Skeletal muscle tissue (tissue), 4 donors: ENCODE measurements around the gene ZDHHC9. TPM values are rescaled to one million over a fixed set of nuclear protein-coding genes. Genes with fewer than 3 reads are reported as not detected.

Experiments
- H3K27ac ChIP-seq: one replicate; pipeline ENCODE4 v1.7.0; 2013; ENCODE audit warnings: mild to moderate bottlenecking, low read depth, low read length, inconsistent platforms
- H3K27me3 ChIP-seq, 3 donors: one replicate each; pipeline ENCODE4 v1.7.0; 2013; ENCODE audit warnings: low read length in 3 of 3; ENCODE audit not compliant: control insufficient read depth in 3 of 3, insufficient read depth in 3 of 3
- H3K36me3 ChIP-seq, 3 donors: one replicate each; pipeline ENCODE4 v1.7.0; 2013; ENCODE audit warnings: low read length in 3 of 3; ENCODE audit not compliant: control insufficient read depth in 3 of 3, insufficient read depth in 3 of 3
- H3K4me1 ChIP-seq, 3 donors: one replicate each; pipeline ENCODE4 v1.7.0; 2013; ENCODE audit warnings: low read length in 3 of 3, mild to moderate bottlenecking in 3 of 3; ENCODE audit not compliant: control insufficient read depth in 3 of 3, insufficient read depth in 3 of 3
- H3K4me3 ChIP-seq, 3 donors: one replicate each; pipeline ENCODE4 v1.7.0; 2013; ENCODE audit warnings: low read length in 3 of 3
- H3K9ac ChIP-seq, 3 donors: one replicate each; pipeline ENCODE4 v1.7.0; 2013; ENCODE audit warnings: low read length in 3 of 3, mild to moderate bottlenecking in 3 of 3, moderate library complexity in 2 of 3, low read depth in 1 of 3
- H3K9me3 ChIP-seq, 3 donors: one replicate each; pipeline ENCODE4 v1.7.0; 2013; ENCODE audit warnings: low read length in 3 of 3; ENCODE audit not compliant: control insufficient read depth in 3 of 3
- total RNA-seq: library from RNA; depleted of rRNA; stranded (reverse); fragments of >200 nt; gene quantifications from one replicate; pipeline ENCODE4 v1.2.3, GENCODE V29; 2014
- donor health status: Osteomylitis.

The ZDHHC9 gene
- total RNA-seq, 1 donor from 2014 or later: 17.7 TPM

DNA sequence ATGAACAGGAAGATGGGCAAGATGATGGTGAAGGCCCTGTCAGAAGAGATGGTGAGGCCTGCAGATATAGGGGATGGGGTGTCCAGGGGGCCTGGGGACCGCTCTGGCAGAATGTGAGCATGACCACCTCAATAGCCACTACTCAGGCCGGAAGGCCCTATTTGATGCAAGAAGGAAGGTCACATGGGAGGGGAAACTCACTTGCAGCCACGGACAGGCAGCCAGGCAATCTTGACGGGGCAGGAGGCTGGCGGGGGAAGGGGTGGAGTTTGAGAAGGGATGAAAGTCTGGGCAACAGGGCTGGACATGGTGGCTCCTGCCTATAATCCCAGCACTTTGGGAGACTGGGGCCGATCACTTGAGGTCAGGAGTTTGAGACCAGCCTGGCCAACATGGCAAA, 55.2 kb downstream of the ZDHHC9 start:
- Histone ChIP-seq H3K36me3 (no peaks in the 10 kb centered on the region), H3K27me3 (peaks cover 0 to 4% (median 0%) of the 10 kb centered on the region in 3 donors), H3K9me3 (no peaks in the 10 kb centered on the region)

DNA sequence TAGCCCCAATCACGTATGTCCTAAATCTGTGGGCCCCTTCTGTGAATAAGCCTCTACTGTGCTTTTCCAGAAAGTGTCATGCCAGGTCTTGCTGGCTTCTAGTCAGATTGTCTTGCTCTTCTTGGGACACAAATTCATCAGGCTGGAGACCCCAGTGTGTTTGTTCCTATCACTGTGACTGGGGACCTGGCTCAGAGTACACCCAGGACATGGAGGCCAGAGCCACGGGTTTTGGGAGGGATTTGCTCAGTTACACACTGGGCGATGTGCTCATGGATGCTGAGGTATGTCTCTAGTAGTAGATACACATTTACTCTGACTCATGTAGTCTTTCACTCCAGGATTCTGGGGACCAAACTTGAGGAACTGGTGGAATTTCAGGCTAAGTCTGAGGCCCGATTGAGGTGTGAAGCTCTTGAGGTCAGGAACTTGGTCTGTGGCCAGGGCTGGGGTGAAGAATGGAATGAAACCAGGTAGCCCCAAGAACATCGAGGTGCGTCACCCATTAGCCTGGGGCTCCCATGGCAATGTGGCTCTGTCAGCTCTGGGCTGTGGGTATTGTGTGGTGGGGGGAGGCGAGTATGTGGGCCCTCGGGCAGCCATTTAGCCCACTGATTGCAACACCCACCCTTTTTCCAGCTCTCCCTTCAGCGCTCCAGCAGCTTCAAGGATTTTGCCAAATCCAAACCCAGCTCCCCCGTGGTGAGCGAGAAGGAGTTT, 56.2 kb downstream of the ZDHHC9 start:
- no peaks in the 10 kb centered on the region for H3K4me1 ChIP-seq
- no peak overlapping the region for H3K9ac ChIP-seq
- no peaks in the 10 kb centered on the region for H3K9me3 ChIP-seq
- no peaks in the 10 kb centered on the region for H3K36me3 ChIP-seq
- no peaks in the 10 kb centered on the region for H3K27me3 ChIP-seq
- H3K27ac ChIP-seq: no peak overlapping the region
- no peak overlapping the region for H3K4me3 ChIP-seq

More for the DNA sequence above, 55.2 kb downstream of the ZDHHC9 start:
- H3K9ac ChIP-seq: no peak overlapping the region
- no peak overlapping the region for H3K27ac ChIP-seq
- H3K4me3 ChIP-seq: no peak overlapping the region
- no peaks in the 10 kb centered on the region for H3K4me1 ChIP-seq

DNA sequence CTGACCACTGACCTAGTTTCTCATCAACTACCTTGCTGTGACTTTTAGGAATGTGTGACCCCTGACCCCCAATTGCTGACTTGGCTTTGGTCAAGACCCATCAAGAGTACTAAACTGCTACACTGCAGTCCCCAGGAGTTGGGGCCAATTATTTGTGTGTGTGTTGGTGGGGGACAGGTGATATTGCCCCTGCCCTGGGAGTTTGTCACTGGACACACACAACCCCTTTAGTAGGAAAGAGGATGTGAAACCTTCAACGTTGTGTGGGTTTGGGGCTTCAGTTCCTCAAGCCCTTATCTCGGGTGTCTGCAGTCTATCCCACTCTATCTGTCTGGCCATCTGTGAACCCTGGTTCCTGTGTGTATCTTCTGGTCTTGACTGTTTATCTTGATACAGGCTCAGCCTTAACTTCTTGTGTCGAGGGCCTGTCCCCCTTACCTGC, 57.5 kb downstream of the ZDHHC9 start:
- Histone ChIP-seq H3K27ac (no peak overlapping the region), H3K9ac (no peak overlapping the region), H3K9me3 (no peaks in the 10 kb centered on the region), H3K36me3 (no peaks in the 10 kb centered on the region), H3K27me3 (no peaks in the 10 kb centered on the region), H3K4me3 (no peak overlapping the region), H3K4me1 (no peaks in the 10 kb centered on the region)

DNA sequence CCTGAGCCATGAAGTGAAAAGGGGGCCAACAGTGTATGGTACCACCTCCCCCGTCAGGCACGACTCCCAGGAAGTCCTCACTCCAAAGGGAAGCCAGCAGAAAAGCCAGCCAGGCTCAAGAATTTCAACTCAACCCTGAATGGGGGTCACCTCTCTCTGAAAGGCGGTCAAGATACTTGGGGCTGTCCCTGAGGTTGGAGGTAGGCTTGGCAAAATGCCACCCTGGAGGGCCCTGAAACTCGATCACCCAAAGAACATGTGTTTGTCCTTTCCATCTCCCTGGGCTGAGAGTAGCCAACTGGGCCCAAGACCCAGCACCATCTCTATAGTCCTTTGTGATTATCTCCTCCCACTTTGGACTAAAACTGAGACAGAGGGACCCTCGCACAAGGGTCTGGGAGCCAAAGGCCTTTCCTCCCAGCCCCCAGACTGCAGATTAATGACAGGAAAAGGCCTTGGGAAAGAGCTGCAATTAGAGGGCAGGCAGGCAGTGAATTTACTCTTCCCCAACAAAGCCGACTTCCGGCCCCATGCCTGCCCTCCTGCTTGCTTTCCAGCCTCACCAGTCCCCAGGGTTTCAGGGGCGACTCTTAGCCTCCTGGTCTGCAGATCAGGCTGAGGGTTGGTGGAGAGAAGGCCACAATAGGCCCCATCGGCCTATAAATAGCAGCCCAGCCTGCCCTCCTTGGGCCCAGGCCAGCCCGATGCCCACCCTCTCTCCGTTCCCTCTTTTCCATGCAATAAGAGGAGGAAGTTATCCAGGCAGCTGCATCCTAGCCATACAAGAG, 58.3 kb downstream of the ZDHHC9 start:
- H3K9me3 ChIP-seq: no peaks in the 10 kb centered on the region
- H3K9ac ChIP-seq: no peak overlapping the region
- H3K4me1 ChIP-seq: no peaks in the 10 kb centered on the region
- H3K27me3 ChIP-seq: no peaks in the 10 kb centered on the region
- no peak overlapping the region for H3K4me3 ChIP-seq
- H3K27ac ChIP-seq: no peak overlapping the region
- H3K36me3 ChIP-seq: no peaks in the 10 kb centered on the region

DNA sequence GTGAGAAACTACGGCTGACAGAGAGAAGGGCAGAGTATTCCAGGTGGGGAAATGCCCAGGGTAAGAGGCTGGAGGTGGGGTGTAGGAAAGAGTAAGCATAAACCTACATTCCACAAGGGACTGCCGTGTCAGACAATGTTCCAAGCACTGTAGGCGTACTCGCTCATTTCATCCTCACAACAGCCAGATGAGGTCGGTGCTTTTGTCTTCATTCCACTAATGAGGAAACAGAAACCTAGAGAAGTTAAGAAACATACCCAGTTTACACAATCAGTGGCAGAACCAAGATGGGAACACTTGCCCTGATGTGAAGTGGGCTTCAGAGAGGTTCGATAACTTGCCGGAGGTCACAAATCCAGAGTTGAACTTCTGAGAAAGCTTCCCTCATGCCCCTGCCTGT, 59.3 kb downstream of the ZDHHC9 start:
- no peaks in the 10 kb centered on the region for H3K27me3 ChIP-seq

DNA sequence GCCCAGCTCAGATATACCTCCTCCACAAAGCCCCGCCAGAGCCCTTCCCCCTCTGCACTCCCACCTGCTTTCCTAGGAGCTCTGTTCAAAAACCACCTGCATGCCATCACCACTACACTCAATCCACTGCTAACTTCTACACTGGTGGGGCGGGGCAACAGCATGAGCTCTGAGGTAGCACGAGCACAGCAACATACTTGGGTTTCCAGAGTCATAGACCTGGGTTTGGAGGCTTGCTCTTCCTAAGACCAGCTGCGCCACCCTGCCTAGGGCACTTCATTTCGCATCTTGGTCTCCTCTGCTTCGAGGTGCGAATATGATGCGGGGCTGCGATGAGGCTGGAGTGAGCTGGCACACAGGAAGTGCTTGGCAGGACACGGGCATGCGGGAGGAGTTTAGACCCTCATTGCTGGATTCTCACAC, 60.4 kb downstream of the ZDHHC9 start:
- no peaks in the 10 kb centered on the region for H3K27me3 ChIP-seq
- no peaks in the 10 kb centered on the region for H3K9me3 ChIP-seq
- H3K9ac ChIP-seq: no peak overlapping the region
- H3K4me1 ChIP-seq: no peaks in the 10 kb centered on the region
- no peak overlapping the region for H3K27ac ChIP-seq
- no peaks in the 10 kb centered on the region for H3K36me3 ChIP-seq
- H3K4me3 ChIP-seq: no peak overlapping the region

More for the DNA sequence above, 59.3 kb downstream of the ZDHHC9 start:
- no peaks in the 10 kb centered on the region for H3K36me3 ChIP-seq
- no peaks in the 10 kb centered on the region for H3K4me1 ChIP-seq
- no peak overlapping the region for H3K27ac ChIP-seq
- no peaks in the 10 kb centered on the region for H3K9me3 ChIP-seq
- H3K4me3 ChIP-seq: no peak overlapping the region
- no peak overlapping the region for H3K9ac ChIP-seq

DNA sequence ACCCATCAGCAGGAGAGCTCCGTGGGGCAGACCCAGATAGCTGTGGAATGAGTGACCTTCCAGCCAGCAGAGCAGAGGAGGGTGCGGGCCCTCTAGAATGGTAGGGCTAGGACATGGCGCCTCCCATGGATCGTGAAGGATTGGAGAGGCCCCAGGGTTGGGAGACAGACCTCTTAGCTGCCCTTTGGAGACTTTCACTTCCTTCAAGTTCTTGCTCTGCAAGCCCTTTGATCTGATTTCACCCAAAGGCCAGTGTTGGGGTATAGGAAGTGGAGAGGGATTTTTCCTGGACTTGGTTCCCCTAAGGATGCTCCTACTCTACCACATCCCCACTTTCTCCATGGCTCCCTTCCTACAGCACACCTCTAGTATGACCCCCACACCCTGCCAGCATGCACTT, 61.0 kb downstream of the ZDHHC9 start:
- Histone ChIP-seq H3K4me1 (no peaks in the 10 kb centered on the region), H3K27me3 (no peaks in the 10 kb centered on the region), H3K9me3 (no peaks in the 10 kb centered on the region), H3K4me3 (no peak overlapping the region), H3K27ac (no peak overlapping the region), H3K36me3 (no peaks in the 10 kb centered on the region), H3K9ac (no peak overlapping the region)

DNA sequence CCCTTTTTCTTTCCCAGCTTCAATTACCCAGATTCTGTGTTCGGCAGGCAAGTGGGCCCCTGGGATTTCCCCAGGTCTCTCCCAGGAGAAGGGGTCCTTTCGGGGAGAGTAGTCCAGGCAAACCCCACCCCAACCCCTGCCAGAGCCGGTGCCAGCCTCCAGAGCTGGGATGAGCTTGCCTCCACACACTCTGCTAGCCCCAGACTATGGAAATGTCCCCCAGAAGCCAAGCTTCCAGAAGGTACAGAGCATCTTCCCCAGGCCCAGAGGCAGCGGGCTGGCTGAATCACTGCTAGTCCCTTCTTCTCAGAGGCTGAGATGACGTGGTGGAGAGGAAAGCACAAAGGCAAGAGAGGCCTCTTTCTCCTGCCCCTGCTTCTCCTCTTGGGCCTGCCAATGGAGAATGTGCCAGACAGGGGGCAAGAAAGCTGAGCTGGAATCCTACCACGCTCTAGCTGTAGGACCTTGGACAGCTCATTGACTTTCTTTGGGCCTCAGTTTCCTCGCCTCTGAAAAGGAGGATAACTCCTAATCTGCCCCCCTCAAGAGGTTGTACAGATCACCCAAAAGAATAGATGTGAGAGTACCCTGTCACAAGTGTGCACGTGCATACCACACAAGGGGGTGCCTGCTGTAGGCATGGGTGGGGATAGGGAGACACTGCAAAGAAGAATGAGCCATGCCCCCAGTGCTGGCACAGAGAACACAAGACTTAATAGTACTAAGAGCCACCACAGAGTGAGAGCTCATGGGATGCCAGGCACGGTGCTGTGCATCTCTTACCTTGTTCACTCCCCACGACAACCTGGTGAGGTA, 61.8 kb downstream of the ZDHHC9 start:
- Histone ChIP-seq H3K27me3 (no peaks in the 10 kb centered on the region), H3K36me3 (no peaks in the 10 kb centered on the region), H3K4me3 (no peak overlapping the region), H3K9me3 (no peaks in the 10 kb centered on the region), H3K9ac (no peak overlapping the region), H3K27ac (no peak overlapping the region), H3K4me1 (peaks cover 0 to under 1% (median 0%) of the 10 kb centered on the region in 3 donors)

DNA sequence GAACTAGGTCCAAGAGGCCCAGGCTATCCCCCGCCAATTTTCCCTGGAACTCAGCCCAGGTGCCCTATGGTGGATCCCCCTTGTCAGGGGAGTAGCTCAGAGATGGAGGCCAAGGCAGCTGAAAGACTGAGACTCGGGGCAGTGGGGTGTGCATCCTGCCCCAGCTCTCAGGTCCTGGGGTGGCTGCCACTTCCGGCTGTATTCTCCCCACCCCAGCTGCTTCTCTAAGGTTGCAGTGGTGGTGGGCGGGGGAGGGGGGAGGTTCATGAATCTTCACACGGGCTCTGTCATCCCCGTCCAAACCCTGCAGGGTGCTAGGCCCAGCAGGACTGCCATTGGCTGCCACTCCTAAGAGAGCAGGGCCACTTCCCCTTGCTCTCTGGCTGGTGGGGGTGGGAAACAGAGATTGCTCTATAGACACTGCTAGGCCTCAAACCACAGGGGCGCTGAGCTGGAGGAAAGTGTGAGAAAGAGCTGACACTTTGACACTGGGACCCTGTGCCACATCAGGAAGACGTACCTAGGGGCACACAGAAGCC, 62.5 kb downstream of the ZDHHC9 start:
- H3K36me3 ChIP-seq: no peaks in the 10 kb centered on the region
- H3K27me3 ChIP-seq: no peaks in the 10 kb centered on the region
- H3K9me3 ChIP-seq: no peaks in the 10 kb centered on the region
- H3K9ac ChIP-seq: no peak overlapping the region
- no peak overlapping the region for H3K27ac ChIP-seq
- peaks cover 0 to 2% (median 0%) of the 10 kb centered on the region in 3 donors for H3K4me1 ChIP-seq
- no peak overlapping the region for H3K4me3 ChIP-seq
